ENCODE results near the gene MAGIX. TPM values are rescaled to one million over a fixed set of nuclear protein-coding genes. Genes with fewer than 3 reads are reported as not detected.

MAGIX gene
- total RNA-seq, 1 donor from 2014 or later, result 5.3 TPM

- ATAC-seq (ENCODE audit: poor library complexity) (peak; percentile 29), DNase-seq (no peak)
- intact Hi-C loops (cut with DNase I), result no loop called here
Observed at GRCh38 chrX:49177338-49177833, 14.8 kb downstream of the MAGIX start.

DNA sequence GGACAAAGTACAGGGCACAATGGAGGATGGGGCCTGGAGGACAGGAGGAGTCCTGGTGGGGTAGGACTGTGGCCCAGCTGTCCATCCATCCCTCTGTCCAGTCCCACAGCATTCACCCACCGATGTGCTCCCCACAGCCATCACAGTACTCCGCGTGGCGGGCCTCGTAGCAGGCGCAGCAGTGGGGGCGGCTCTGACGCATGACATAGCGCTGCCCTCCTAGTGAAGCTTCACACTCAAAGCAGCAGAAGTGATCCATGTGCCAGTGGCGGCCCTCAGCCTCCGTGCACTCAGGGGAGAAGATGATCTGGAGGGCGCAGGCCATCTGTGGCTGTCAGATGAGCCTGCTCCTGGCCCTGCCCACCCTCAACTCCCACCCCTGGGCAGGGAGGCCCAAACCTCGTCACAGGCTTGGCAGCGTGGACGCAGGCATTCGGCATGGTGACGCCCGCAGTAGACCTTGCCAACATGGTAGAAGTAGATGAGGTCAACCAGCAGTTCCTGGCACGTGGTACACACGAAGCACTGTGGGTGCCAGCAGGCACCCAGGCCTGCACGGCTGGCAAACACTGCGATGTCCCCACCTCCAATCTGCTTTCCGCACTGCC is 15.4 kb downstream of the MAGIX start:
- intact Hi-C loops (cut with DNase I), result no loop called here
- DNase-seq, result no peak

DNA sequence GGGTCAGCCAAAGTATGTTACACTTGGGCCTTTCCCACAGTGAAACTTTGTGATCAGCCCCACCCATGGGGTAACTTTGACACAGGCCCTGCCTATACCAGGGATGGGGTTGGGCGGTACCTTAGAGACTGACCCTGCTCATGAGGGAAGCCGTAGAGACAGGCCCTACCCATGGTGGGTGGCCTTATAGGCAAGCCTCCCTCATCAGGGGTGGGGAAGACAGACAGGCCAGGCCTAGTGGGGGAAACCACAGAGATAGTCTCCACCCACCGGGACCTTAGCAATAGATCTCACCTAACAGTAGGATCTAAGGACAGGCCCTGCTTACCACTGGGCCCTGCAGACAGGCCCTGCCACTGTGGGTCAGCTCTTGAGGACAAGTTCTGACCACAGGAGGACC is 16.0 kb downstream of the MAGIX start:
- intact Hi-C loops (cut with DNase I), result no loop called here
- ATAC-seq (ENCODE audit: poor library complexity), result no peak
- DNase-seq, result no peak

More for the DNA sequence above, 15.4 kb downstream of the MAGIX start:
- peak; percentile 18 for ATAC-seq (ENCODE audit: poor library complexity)

- intact Hi-C loops (cut with DNase I), result no loop called here
- DNase-seq (no peak), ATAC-seq (ENCODE audit: poor library complexity) (no peak)
Observed at GRCh38 chrX:49179358-49179757, 16.8 kb downstream of the MAGIX start.

- no peak for ATAC-seq (ENCODE audit: poor library complexity)
- intact Hi-C loops (cut with DNase I), result no loop called here
- peak; percentile 51 for DNase-seq
Observed at GRCh38 chrX:49183701-49184281, 21.2 kb downstream of the MAGIX start.

DNA sequence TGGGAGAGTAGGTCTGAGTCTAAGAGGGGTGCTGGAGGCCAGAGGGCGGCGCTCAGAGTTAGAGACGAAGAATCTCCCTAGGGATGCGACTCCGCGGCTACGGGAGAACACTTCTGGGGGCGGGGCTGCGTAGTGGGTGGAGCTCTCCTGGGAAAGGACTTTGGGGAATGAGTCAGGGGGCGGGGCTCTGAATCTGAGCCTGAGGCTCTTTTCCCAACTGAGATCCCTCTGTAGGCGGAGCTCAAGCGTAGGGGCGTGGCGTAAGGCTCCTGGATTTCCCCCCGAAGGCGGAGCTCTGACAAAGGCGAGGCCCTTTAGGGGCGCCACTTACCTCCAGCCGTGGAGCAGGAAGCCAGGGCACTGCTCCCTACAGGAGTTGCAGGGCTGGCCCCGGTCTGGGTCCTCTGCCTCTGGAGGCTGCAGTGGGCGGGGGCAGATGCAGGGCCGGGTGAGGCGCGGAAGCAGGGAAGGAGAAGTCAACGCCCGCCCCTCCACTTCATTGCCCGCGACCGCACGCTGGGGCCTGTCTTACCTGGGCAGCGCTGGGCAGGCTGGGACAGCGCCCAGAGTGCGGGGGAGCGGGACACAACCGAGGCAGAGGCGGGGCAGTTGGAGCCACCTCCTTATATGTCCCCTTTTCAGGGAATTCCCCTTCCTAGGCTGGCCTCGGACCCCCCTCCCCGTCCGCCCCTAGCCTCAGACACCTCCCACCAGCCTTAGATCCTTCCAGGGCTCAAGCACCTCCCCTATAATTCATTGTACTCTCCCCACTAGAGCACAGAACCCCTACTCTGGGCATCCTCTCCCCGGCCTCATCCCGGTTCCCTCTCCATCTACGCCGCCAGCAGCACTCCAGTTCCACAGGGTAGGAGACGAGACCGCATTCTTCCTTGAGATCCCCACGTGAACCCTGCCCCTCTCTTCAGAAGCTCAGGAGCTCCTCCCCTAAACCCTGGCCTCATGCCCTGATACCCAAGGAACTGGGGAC is 22.0 kb downstream of the MAGIX start:
- intact Hi-C loops (cut with DNase I), result no loop called here
- peak; percentile 93 for DNase-seq
- ATAC-seq (ENCODE audit: poor library complexity), result peak; percentile 85

GRCh38 chrX:49186125-49187027 is 23.8 kb downstream of the MAGIX start, which contains the start of gene PRICKLE3:
Gene PRICKLE3 (minus strand): TSS chrX:49186373. CDS start chrX:49186297, 76 bp downstream.
- intact Hi-C loops (cut with DNase I), result no loop called here
- ATAC-seq (ENCODE audit: poor library complexity), result peak; percentile 65
- peak; percentile 92 for DNase-seq

- DNase-seq (no peak), ATAC-seq (ENCODE audit: poor library complexity) (no peak)
- intact Hi-C loops (cut with DNase I), result no loop called here
Observed at GRCh38 chrX:49187028-49187394, 24.5 kb downstream of the MAGIX start.

DNA sequence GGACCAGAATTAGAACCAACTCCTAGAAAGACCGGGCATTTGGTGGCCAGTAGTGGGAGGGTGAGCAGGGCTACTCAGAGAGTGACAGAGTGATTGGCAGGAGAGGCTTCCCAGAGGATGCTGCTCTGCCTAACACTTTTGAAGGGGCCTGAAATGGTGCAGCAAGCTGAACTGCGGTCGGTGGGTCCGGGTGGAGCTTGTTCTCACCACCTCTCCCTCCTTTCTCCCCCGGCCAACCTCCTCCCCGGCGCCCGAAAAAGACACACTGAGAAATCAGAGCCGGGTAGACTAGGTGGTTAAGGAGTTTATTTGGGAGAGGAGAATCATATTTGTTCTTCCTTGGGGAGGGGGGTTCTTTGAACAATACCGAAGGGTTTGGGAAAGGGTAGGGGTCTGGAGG is 25.0 kb downstream of the MAGIX start:
- intact Hi-C loops (cut with DNase I), result no loop called here
- no peak for ATAC-seq (ENCODE audit: poor library complexity)
- DNase-seq, result no peak

GRCh38 chrX:49188468-49189076 is 26.0 kb downstream of the MAGIX start:
- intact Hi-C loops (cut with DNase I), result no loop called here
- no peak for DNase-seq
- ATAC-seq (ENCODE audit: poor library complexity), result no peak

GRCh38 chrX:49189606-49190005 is 27.0 kb downstream of the MAGIX start:
- ATAC-seq (ENCODE audit: poor library complexity), result no peak
- DNase-seq, result no peak
- intact Hi-C loops (cut with DNase I), result no loop called here

DNA sequence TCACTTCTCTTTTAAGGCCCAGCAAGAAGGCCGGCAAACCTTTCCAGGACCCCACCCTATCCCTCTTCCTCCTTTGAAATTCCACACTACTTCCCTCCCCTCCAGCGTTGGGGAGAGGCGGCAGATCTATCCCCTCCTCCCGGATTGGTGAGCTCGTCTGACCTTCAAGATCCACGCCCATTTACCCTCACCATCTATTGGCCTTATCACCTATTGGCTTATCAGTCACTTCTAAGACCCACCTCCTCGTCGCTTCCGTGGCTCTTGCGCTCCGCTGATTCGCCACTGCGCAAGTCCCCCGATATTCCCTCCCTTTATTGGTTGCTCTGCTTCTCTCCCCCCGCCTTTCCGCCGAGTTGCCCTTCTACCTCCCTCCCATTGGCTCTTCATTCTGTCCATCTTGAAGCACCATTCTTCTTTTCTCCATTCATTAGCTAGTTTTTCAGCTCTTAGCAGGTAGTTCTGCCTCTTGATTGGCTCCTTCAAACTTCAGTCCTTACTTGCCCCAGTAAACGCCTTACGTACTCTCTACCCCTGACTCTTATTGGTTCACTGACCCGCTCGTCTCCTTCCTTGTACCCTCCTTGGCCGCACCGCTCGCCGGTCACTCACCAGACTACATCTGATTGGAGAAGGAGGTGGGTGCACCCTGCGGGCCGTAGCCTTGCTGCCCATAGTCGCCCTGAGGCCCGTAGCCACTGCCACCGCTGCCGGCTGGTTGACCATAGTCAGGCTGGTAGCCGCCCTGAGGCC is 28.4 kb downstream of the MAGIX start:
- ATAC-seq (ENCODE audit: poor library complexity) (peak; percentile 89), DNase-seq (peak; percentile 92)
- intact Hi-C loops (cut with DNase I), result no loop called here

DNA sequence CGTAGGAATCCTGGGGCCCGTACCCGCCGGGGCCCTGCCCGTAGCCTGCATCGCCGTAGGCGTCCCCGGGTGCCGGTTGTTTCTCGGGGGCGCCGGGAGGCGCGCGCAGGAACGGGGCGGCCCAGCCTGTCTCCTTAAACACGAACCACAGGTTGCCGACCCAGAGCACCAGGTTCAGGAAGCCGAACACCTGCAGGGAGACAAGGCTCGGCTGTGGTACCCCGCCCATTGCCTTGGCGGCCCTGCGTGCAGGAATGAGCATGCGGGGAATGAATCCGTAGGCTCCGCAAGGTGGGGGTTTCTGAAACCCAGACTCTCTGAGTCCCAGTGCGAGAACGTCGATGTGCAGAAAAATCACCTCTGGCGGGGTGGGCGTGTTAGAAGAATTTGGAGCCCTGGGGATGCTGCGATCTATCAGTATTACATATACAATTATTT is 29.0 kb downstream of the MAGIX start:
- DNase-seq (no peak), ATAC-seq (ENCODE audit: poor library complexity) (peak; percentile 1)
- intact Hi-C loops (cut with DNase I), result no loop called here

DNA sequence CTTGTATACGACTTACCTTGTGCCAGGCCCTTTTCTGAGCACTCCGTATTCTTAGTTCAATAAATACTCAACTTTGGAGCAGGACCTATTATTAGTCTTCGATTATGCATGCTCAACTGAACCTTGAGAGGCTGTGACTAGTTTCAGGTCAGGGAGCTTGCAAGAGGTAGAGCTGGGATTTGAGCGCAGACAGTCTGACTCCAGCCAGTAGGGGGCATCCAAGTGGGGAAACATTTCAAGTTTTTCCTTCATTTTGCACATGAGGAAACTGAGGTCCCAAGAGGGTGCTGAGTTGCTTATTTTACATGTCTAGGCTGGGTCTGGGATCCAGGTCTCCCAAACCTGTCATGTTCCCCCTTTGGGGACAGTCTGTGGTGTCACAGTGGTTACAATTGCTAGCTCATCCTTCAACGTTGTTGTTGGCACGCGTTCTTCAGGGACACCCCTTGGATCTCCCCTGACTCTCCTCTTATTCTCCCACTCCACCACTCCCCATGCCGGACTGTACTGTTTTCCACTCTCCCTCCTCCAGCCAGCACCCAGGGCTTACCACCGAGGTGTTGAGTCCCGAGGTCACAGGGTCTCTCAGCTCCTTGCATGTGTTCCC is 30.3 kb downstream of the MAGIX start:
- DNase-seq (no peak), ATAC-seq (ENCODE audit: poor library complexity) (no peak)
- intact Hi-C loops (cut with DNase I), result no loop called here

GRCh38 chrX:49193542-49193964 is 31.0 kb downstream of the MAGIX start:
- no peak for ATAC-seq (ENCODE audit: poor library complexity)
- intact Hi-C loops (cut with DNase I), result no loop called here
- DNase-seq, result no peak

DNA sequence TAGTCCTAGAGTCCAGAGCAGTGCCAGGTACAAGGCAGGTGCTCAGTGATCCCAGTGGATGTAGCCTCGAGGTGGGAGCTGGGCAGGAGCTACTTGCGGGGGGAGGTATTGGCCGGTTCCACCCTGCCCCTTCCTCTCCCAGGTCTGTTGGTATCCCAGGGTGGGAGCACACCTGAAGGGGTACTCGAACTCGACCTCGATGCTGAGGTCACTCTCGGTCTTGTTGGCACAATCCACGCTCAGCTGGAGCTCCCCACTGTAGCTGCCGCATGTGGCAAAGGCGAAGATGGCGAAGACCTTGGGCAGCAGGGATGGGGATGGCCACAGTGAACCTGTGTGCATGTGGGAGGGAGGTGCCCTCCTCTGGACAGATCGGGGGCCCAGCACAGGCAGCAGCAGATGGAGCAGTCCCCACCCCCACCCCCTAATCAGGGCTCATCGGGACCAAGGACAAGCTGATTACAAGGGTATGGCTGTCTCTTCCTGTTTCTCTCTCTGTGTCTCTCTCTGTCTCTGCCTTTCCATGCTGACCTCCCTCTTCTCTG is 35.1 kb downstream of the MAGIX start:
- intact Hi-C loops (cut with DNase I), result no loop called here
- DNase-seq (no peak), ATAC-seq (ENCODE audit: poor library complexity) (no peak)
